ENCODE results near the gene IPO4.

The IPO4 gene

GRCh38 chr14:24141097-24141880 lies 47.3 kb downstream of the IPO4 start, which contains the start of gene EMC9 (continued):
- TF ChIP-seq SCRT1 (tag by site-specific recombination; IDR thresholded peaks at IDR 0.05; ENCODE audit: borderline replicate concordance) (no peak), ZNF514 (tag by site-specific recombination; IDR thresholded peaks at IDR 0.05) (no peak), ZNF350 (tag by site-specific recombination; IDR thresholded peaks at IDR 0.05) (no peak), ZNF280D (tag by site-specific recombination; IDR thresholded peaks at IDR 0.05) (no peak), ZNF501 (tag by site-specific recombination; IDR thresholded peaks at IDR 0.05) (peak; percentile 88), ZNF202 (tag by site-specific recombination; IDR thresholded peaks at IDR 0.05; ENCODE audit: borderline replicate concordance) (no peak), ZNF791 (tag by site-specific recombination; IDR thresholded peaks at IDR 0.05) (no peak), ZNF513 (tag by site-specific recombination; IDR thresholded peaks at IDR 0.05) (no peak), MZF1 (tag by site-specific recombination; IDR thresholded peaks at IDR 0.05; ENCODE audit: borderline replicate concordance) (no peak), YY1 (tag by site-specific recombination; IDR thresholded peaks at IDR 0.05) (peak; percentile 65; the same call in 1 of the 2 replicates), ZNF777 (tag by site-specific recombination; IDR thresholded peaks at IDR 0.05; ENCODE audit: borderline replicate concordance) (no peak), GFI1B (tag by site-specific recombination; IDR thresholded peaks at IDR 0.05) (no peak), ZNF354C (tag by site-specific recombination; IDR thresholded peaks at IDR 0.05; ENCODE audit: borderline replicate concordance, low read depth) (no peak), ZNF223 (tag by site-specific recombination; IDR thresholded peaks at IDR 0.05) (no peak), ZNF555 (tag by site-specific recombination; conservative IDR thresholded peaks at IDR 0.05) (no peak), ZNF416 (tag by site-specific recombination; IDR thresholded peaks at IDR 0.05) (no peak), ZNF558 (tag by site-specific recombination; IDR thresholded peaks at IDR 0.05) (no peak), ZNF132 (tag by site-specific recombination; IDR thresholded peaks at IDR 0.05; ENCODE audit: borderline replicate concordance) (no peak), HOXA7 (CRISPR knock-in tag; IDR thresholded peaks at IDR 0.05; ENCODE audit: borderline replicate concordance) (no peak), ZNF311 (tag by site-specific recombination; IDR thresholded peaks at IDR 0.05; ENCODE audit: borderline replicate concordance) (no peak), OSR2 (tag by site-specific recombination; IDR thresholded peaks at IDR 0.05) (peak; percentile 32; the same call in 1 of the 2 replicates), ZFP37 (tag by site-specific recombination; IDR thresholded peaks at IDR 0.05) (no peak), HOXC10 (CRISPR knock-in tag; IDR thresholded peaks at IDR 0.05) (no peak), ZNF830 (tag by site-specific recombination; IDR thresholded peaks at IDR 0.05; ENCODE audit: low read depth) (no peak), SP3 (tag by site-specific recombination; IDR thresholded peaks at IDR 0.05) (peak; percentile 85), GLIS2 (tag by site-specific recombination; IDR thresholded peaks at IDR 0.05) (peak; percentile 91), ZNF138 (tag by site-specific recombination; IDR thresholded peaks at IDR 0.05; ENCODE audit: borderline replicate concordance) (no peak), YY2 (tag by site-specific recombination; IDR thresholded peaks at IDR 0.05) (peak; percentile 5; the same call in 1 of the 2 replicates), ZBTB21 (tag by site-specific recombination; IDR thresholded peaks at IDR 0.05) (no peak), KLF7 (tag by site-specific recombination; IDR thresholded peaks at IDR 0.05; ENCODE audit: borderline replicate concordance) (peak; percentile 80; the same call in 1 of the 2 replicates)
- TF ChIP-seq, protein P1, sequence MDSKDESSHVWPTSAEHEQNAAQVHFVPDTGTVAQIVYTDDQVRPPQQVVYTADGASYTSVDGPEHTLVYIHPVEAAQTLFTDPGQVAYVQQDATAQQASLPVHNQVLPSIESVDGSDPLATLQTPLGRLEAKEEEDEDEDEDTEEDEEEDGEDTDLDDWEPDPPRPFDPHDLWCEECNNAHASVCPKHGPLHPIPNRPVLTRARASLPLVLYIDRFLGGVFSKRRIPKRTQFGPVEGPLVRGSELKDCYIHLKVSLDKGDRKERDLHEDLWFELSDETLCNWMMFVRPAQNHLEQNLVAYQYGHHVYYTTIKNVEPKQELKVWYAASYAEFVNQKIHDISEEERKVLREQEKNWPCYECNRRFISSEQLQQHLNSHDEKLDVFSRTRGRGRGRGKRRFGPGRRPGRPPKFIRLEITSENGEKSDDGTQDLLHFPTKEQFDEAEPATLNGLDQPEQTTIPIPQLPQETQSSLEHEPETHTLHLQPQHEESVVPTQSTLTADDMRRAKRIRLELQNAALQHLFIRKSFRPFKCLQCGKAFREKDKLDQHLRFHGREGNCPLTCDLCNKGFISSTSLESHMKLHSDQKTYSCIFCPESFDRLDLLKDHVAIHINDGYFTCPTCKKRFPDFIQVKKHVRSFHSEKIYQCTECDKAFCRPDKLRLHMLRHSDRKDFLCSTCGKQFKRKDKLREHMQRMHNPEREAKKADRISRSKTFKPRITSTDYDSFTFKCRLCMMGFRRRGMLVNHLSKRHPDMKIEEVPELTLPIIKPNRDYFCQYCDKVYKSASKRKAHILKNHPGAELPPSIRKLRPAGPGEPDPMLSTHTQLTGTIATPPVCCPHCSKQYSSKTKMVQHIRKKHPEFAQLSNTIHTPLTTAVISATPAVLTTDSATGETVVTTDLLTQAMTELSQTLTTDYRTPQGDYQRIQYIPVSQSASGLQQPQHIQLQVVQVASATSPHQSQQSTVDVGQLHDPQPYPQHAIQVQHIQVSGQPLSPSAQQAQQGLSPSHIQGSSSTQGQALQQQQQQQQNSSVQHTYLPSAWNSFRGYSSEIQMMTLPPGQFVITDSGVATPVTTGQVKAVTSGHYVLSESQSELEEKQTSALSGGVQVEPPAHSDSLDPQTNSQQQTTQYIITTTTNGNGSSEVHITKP (tag by site-specific recombination; IDR thresholded peaks at IDR 0.05): no peak; the same call in none of the 2 replicates
- TF ChIP-seq, protein P2, sequence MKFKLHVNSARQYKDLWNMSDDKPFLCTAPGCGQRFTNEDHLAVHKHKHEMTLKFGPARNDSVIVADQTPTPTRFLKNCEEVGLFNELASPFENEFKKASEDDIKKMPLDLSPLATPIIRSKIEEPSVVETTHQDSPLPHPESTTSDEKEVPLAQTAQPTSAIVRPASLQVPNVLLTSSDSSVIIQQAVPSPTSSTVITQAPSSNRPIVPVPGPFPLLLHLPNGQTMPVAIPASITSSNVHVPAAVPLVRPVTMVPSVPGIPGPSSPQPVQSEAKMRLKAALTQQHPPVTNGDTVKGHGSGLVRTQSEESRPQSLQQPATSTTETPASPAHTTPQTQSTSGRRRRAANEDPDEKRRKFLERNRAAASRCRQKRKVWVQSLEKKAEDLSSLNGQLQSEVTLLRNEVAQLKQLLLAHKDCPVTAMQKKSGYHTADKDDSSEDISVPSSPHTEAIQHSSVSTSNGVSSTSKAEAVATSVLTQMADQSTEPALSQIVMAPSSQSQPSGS (tag by site-specific recombination; IDR thresholded peaks at IDR 0.05; ENCODE audit: low read depth): no peak
